Eye (tissue), 1 donor: ENCODE measurements around the gene TRPM2.
A peak's percentile ranks its signal among the peaks of the same experiment; 100 is the strongest.

Experiments used
- DNase-seq: peaks from one replicate; pipeline ENCODE4 v3.0.0-alpha.2; 2015

The TRPM2 gene

DNA sequence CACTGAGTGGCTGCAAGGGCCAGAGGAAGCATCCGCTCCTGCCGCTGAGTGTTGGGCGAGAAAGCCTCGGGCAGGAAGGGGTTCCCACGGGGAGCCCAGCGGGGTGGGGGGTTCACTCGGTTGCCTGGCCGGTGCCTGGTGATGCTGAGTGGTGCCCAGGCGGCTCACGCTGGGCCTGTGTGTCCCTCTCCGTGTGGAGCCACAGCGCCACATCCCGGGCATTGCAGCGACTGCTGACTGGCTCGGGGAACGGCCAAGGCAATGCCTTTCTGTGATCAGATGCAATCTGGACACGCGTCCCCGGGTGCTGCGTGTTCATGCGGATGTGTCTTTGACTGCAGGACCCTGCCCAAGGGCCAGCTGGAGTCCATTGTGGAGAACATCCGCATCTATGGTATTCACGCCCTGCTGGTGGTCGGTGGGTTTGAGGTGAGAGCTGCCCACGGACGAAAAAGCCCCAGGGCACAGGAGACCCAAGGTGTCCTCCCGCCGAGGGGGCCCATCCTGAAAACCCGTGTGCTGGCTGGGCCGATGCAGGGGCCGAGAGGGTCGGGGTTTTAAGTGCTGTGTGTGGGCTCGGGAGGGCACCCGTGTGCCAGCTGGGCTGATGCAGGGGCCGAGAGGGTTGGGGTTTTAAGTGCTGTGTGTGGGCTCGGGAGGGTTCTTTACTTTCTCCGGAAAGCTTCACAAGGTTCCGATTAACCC is 30.6 kb upstream of the TRPM2 start:
- no peak for DNase-seq

DNA sequence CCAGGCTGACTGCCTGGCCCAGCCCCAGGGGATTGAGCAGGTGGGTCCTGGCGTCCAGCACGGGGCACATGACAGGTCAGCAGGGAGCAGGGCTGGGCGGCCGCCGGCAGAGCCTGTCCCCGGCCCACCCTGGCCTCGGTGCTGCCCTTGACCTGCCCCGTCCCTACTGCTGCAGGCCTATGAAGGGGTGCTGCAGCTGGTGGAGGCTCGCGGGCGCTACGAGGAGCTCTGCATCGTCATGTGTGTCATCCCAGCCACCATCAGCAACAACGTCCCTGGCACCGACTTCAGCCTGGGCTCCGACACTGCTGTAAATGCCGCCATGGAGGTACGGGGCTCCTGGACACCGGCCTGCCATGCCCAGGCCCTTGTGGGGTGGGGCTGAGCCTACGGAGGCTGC is 29.8 kb upstream of the TRPM2 start:
- DNase-seq = no peak

GRCh38 chr21:44324106-44324853 is 29.1 kb upstream of the TRPM2 start:
- DNase-seq = no peak

DNA sequence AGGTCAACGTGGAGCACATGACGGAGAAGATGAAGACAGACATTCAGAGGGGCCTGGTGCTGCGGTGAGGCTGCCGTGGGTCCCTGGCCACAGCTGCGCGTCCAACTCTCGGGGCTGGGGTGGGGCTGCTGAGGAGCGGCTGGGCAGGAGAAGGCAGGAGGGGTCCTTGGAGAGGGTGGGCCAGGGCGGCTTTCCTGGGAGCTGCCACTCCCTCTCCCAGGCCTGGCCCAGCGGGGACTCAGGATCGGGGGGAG is 28.6 kb upstream of the TRPM2 start:
- DNase-seq = no peak

DNA sequence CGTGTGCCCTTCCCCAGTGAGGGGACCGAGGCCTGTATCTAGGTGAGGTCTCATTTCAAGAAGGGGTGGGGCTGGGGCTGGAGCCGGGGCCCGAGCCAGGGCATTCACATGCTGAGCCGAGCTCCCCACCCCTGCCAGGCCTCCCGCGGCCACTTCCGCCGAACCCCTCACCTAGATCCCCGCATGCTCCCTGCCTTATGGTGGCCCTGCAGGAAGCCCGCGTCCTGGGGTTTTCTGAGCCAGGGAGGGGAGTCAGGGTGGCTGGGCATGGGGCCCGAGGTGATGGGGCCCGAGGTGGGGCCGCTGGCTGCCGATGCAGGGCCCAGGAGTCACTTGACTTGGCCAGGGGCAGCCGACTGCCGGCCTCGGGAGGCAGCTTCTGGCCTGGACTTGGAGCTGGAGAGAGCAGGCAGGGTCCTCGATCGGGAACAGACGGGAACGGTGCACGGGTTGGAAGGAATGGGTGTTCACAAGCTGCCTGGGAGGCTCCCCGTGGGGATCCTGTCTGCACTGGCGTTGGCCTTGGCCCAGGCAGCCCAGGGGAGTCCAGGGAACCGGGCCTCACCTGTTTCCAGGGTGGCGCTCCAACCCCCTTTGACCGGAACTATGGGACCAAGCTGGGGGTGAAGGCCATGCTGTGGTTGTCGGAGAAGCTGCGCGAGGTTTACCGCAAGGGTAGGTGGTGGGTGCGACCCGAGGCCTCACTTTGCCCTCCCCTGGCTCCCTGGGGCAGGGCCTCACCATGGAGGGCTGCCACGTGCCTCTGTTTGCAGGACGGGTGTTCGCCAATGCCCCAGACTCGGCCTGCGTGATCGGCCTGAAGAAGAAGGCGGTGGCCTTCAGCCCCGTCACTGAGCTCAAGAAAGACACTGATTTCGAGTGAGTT is 27.8 kb upstream of the TRPM2 start:
- DNase-seq = no peak

DNA sequence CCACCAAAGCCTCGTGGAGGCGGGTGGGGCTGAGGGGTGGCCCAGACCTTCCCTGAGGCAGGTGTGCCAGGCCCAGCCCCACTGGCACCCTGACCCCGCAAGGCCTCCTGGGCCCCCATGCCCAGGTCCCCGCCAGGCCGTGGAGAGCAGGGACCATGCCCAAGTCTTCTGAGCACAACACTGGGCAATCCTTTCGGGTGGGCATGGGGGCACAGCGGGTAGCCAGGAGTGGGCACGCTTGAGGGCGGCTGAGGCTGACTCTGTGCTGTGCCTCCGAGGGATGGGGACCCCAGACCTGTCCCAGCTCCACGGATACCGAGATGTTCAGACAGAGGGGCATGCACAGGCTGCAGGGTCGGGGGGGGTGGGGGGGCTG is 27.2 kb upstream of the TRPM2 start:
- no peak for DNase-seq

DNA sequence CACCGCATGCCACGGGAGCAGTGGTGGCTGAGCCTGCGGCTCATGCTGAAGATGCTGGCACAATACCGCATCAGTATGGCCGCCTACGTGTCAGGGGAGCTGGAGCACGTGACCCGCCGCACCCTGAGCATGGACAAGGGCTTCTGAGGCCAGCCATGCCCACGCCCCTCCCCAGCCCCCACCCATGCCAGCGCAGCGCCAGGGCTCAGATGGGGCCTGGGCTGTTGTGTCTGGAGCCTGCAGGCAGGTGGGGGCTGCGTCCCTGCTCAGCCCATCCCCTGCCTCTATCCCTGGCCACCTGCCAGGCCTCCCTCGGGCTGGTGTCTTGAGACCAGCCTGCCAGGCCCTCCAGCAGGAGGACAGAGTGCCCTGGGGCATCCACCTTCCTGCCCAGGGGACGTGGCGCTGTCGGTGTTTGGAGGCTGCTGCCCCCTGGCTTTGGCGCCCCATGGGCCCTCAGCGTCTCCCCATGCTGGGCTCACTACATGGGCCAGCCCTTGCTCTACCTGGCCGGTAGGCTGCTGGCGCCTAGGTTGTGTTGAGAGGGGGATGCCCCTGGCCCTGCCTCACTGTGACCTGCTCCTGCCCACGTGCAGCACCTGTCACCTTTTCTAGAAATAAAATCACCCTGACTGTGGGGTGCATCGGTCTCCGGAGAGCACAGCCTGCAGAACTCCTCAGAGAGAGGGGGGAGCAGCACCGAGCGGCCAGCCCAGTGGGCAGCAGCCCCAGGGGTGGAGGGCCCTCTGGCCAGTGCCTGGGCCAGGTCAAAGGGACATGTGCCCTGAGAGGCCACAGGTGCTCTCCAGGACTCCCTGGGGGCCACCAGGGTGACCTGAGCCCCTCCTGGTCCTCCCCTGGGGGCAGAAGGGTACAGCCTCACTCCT is 26.5 kb upstream of the TRPM2 start:
- no peak for DNase-seq

DNA sequence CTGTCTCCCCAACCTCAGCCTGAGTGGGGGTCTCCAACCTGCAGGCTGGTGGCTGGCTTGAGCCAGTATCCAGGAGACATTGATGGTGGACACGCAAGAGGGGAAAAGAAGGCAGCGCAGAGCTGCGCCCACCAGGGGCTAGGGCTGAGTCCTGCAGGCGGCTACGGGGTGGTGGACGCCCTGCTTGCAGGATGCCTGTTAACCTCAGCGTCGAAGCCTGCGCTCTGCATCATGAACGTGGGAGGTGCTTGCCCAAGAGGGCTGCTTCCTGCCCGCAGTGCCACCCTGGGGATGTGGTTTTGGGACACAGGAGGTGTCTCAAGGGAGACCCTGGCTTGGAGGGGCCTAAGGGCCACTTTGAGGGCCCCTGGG is 25.8 kb upstream of the TRPM2 start:
- DNase-seq = no peak

DNA sequence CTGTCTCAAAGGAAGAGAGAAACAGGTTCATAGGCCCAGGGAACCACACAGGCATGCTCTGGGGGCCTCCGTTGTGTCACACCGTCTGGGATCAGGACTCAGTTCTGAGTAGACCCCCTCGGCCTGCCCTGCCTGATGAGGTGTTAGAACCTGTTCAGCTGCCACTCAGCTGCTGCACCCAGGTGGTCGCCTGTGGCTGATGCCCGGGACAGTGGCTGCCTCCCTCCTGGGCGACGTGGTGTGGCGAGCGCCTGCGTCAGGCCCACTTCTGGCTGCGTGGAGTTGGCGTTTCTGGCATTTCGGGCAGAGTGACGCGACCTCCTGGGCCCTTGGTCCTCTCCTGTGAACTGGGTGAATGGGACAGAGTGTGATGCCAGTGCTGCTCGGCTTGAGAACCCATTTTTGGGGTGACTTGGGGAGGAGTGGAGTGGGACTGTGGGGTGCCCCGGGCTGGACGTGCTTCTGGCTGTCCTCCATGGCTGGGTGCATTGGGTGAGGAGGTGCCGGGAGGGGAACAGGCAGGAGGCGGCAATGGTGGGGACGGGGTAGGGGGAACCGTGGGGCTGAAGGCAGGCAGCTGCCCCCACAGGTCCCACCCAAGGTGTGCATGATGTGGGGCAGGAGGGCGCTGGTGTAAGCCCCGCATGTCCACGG is 25.1 kb upstream of the TRPM2 start:
- no peak for DNase-seq

DNA sequence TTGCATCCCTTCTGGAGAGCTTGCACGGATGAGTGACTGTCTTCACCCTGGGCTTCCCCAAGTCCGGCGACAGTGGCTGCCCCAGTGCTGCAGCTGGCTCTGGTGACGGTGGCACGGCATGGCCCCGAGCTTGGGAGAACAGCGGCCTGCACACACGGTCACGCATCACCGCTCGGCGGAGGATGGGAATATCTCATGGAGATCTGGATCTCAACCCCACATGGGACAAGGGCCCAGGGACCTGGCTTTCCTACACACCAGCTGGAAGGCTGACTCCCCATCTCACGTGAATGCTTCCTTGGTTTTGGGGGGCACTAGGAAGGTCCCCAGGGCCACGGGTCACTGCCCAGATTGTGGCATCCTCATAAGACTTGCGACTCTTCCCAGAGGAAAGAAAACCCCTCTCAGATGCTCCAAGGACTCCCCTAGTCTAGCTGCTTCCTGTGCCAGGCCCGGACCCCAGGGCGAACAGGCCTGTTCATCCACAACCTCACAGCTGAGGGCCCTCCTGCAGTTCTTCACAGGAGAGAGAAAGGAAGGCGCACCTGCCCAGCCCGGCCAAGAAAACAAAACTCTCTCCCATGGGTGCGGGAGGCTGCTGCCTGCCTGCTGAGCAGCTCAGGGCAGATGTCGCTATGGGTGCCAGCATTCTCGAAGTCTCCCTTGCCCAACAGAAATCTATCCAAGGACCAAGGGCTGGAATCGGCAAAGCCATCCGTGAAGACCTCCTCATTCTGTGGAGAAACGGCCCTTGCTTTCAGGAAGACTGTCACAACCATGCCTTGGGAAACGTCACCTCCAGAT is 24.1 kb upstream of the TRPM2 start:
- DNase-seq = peak; percentile 52

DNA sequence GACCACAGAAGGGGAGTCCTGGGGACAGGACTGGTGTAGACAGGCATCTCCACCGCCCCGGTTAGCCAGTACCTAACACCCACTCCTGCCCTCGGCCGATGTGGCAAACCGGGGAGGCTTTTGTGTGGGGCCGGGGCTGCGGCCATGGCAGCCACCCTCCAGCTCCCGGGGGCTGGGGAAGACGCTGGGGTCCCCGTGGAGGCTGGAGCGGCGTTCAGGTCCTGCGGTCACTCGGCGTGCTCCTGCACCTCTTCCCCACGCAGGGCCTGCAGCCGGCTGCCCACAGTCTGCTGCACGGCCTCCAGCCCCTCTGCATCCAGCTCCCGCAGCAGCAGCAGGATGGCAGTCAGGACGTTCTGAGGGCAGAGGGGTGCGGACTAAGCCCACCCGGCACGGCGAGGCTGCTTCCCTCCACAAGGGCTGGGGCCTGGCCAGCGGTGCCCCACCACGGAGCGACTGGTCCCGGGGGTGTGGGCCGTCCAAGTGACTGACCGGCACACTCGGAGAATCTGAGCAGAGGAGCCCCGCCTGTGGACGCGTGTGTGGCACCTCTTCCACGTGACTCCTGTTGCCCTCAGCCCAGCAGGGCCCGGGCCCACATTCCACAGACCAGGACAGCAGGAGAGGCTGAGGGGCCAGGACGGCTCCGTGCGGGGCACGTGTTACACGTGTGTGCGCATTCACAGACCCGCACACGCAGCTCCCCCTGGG is 23.3 kb upstream of the TRPM2 start:
- DNase-seq = no peak

- no peak for DNase-seq
Observed at GRCh38 chr21:44330698-44331097, 22.7 kb upstream of the TRPM2 start.

DNA sequence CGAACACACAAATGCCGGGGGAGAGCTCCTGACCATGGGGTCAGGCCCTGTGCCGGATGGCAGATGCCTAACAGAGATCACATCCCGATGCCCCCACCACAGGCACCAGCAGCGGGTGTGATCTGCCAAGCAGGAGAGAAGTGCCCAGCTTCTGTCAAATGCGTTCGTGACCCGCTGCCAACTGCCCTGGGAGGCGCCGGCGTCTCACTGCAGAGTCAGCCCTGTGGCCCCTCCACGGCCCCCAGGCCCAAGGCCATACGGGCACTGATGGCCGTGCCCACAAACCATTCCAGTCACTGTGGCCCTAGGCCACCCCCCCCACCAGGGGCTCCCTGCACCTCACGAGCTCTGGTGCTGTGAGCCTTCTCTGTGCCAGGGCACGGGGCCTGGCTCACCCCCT is 22.2 kb upstream of the TRPM2 start:
- no peak for DNase-seq

- peak; percentile 15 for DNase-seq
Observed at GRCh38 chr21:44331650-44332307, 21.6 kb upstream of the TRPM2 start.

DNA sequence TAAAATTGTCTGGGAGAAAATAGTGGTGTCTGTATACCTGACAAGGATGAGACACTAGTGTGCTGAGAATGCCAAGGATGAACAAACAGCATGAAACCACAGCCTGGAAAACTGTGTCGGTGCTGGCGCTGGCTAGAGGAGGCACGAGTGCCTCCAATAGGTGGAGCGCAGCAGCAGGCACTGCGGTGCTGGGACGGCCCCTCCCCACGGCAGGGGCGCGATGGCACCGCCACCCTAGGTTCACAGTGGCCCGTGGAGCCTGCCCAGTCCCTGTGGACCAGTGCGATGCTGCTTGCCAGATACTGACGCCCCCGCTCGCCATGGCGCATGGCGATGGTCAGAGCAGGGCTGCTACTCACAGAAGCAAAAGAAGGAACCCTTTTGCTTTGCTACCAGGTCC is 21.0 kb upstream of the TRPM2 start:
- no peak for DNase-seq

- no peak for DNase-seq
Observed at GRCh38 chr21:44332965-44333364, 20.5 kb upstream of the TRPM2 start.

- DNase-seq = peak; percentile 30
Observed at GRCh38 chr21:44333509-44334328, 19.7 kb upstream of the TRPM2 start.

DNA sequence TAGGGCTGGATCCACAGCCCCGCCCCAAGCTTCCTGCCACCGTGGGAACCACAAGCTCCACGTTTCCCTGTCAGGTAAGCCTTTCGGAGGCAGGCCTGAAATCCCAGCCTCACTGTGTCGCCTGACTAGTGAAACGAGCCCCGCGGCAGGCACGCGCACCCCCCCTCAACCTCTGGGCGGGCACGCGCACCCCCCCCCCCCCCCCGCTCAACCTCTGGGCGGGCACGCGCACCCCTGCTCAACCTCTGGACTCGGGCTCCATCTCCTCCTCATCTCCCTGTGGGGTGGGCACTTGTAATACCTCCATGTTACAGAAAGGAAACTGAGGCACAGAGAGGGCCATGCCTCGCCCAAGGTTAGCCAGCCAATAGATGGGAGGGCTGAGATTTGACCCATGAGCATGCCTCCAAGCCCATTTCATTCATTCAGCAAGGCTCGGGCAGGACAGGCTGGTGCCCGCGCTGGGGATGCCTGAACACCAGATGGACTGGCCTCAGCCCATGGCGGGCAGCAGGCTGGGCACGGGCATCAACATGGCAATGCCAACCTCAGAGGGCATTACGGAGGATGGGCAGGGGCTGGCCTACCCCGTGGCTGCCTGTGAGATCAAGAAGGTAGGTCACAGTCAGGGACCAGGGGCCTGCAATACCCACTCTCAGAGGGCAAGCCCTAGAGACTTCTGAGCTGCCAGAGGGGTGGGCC is 18.9 kb upstream of the TRPM2 start:
- DNase-seq = no peak
